Activated CD4-positive, alpha-beta T cell treated with anti-CD3 and anti-CD28 coated beads, Interleukin-2, amount 10 ng/mL, durations not matched to agents 24 days and 14 days (primary cell): Measurements from ENCODE around the gene IFIT2. TPM values are rescaled to one million over a fixed set of nuclear protein-coding genes. Genes with fewer than 3 reads are reported as not detected.
"Not testable (repeated sequence)": the region's sequence is repeated elsewhere in the genome, so short reads cannot be mapped to it uniquely, and the experiment has no call there.

ENCODE experiments used
- DNase-seq: peaks from one replicate; pipeline ENCODE4 v3.0.0; 2022
- H3K27ac Mint-ChIP-seq: one replicate; pipeline ENCODE4 v1.8.0; 2022; ENCODE audit warnings: mild to moderate bottlenecking, mixed read lengths
- H3K27me3 Mint-ChIP-seq: one replicate; pipeline ENCODE4 v1.8.0; 2022; ENCODE audit warnings: mixed read lengths
- H3K36me3 Mint-ChIP-seq: one replicate; pipeline ENCODE4 v1.8.0; 2022; ENCODE audit warnings: low read depth, mild to moderate bottlenecking, mixed read lengths
- H3K4me1 Mint-ChIP-seq: one replicate; pipeline ENCODE4 v1.8.0; 2021; ENCODE audit warnings: mixed read lengths
- H3K4me3 Mint-ChIP-seq: one replicate; pipeline ENCODE4 v1.8.0; 2022; ENCODE audit warnings: mild to moderate bottlenecking, moderate library complexity, mixed read lengths
- H3K9me3 Mint-ChIP-seq: one replicate; pipeline ENCODE4 v1.8.0; 2021; ENCODE audit warnings: mixed read lengths
- intact Hi-C: fragments of 100-400 bp; cut with micrococcal nuclease; formaldehyde crosslinking; loops from one replicate; pipeline ENCODE4 v1.15.1; 2023
- total RNA-seq: library from RNA; stranded (reverse); gene quantifications from 2 replicates; pipeline ENCODE4 v1.2.3, GENCODE V29; 2022

The IFIT2 gene
- total RNA-seq, 1 donor from 2014 or later = 0.40 TPM

DNA sequence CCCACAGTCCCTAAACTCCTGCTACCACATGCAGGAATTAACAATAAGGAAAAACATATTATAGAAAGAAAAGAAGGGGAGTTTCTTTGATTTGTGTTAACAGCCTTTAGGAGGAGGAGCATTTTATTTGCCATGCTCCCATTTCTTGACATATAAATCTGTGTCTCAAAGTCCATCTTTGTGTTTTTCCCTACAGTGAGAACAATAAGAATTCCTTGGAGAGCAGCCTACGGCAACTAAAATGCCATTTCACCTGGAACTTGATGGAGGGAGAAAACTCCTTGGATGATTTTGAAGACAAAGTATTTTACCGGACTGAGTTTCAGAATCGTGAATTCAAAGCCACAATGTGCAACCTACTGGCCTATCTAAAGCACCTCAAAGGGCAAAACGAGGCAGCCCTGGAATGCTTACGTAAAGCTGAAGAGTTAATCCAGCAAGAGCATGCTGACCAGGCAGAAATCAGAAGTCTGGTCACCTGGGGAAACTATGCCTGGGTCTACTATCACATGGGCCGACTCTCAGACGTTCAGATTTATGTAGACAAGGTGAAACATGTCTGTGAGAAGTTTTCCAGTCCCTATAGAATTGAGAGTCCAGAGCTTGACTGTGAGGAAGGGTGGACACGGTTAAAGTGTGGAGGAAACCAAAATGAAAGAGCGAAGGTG is 4.1 kb downstream of the IFIT2 start:
- H3K36me3 Mint-ChIP-seq = peaks cover 27% of the 10 kb centered on the region
- H3K4me1 Mint-ChIP-seq = peaks cover 33% of the 10 kb centered on the region
- H3K4me3 Mint-ChIP-seq = no peak overlapping the region
- intact Hi-C loops = no loop called here
- H3K27me3 Mint-ChIP-seq = peaks cover 7% of the 10 kb centered on the region
- no peaks in the 10 kb centered on the region for H3K9me3 Mint-ChIP-seq
- DNase-seq = no peak
- H3K27ac Mint-ChIP-seq = no peak overlapping the region

- DNase-seq = no peak
- no peaks in the 10 kb centered on the region for H3K9me3 Mint-ChIP-seq
- H3K36me3 Mint-ChIP-seq = peaks cover 27% of the 10 kb centered on the region
- no peak overlapping the region for H3K4me3 Mint-ChIP-seq
- peaks cover 25% of the 10 kb centered on the region for H3K4me1 Mint-ChIP-seq
- peaks cover 8% of the 10 kb centered on the region for H3K27me3 Mint-ChIP-seq
- intact Hi-C loops = no loop called here
- H3K27ac Mint-ChIP-seq = no peak overlapping the region
Observed at GRCh38 chr10:89306434-89307268, 4.8 kb downstream of the IFIT2 start.

DNA sequence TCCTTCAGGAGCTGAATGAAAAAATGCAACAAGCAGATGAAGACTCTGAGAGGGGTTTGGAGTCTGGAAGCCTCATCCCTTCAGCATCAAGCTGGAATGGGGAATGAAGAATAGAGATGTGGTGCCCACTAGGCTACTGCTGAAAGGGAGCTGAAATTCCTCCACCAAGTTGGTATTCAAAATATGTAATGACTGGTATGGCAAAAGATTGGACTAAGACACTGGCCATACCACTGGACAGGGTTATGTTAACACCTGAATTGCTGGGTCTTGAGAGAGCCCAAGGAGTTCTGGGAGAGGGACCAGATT is 5.4 kb downstream of the IFIT2 start:
- no peak for DNase-seq
- intact Hi-C loops = no loop called here
- Mint-ChIP-seq H3K27me3 (peaks cover 12% of the 10 kb centered on the region), H3K36me3 (peaks cover 27% of the 10 kb centered on the region), H3K4me3 (no peak overlapping the region), H3K27ac (no peak overlapping the region), H3K4me1 (peaks cover 21% of the 10 kb centered on the region), H3K9me3 (no peaks in the 10 kb centered on the region)

GRCh38 chr10:89308266-89308665 is 6.4 kb downstream of the IFIT2 start:
- Mint-ChIP-seq H3K36me3 (peaks cover 27% of the 10 kb centered on the region), H3K4me3 (no peak overlapping the region), H3K4me1 (peaks cover 10% of the 10 kb centered on the region), H3K27ac (no peak overlapping the region), H3K27me3 (peaks cover 13% of the 10 kb centered on the region), H3K9me3 (no peaks in the 10 kb centered on the region)
- intact Hi-C loops = no loop called here
- no peak for DNase-seq

- H3K9me3 Mint-ChIP-seq = no peaks in the 10 kb centered on the region
- peaks cover 15% of the 10 kb centered on the region for H3K27me3 Mint-ChIP-seq
- H3K27ac Mint-ChIP-seq = no peak overlapping the region
- H3K36me3 Mint-ChIP-seq = peaks cover 27% of the 10 kb centered on the region
- intact Hi-C loops = no loop called here
- peaks cover 7% of the 10 kb centered on the region for H3K4me1 Mint-ChIP-seq
- no peak overlapping the region for H3K4me3 Mint-ChIP-seq
- DNase-seq = no peak
Observed at GRCh38 chr10:89308736-89309135, 6.9 kb downstream of the IFIT2 start.

- intact Hi-C loops = no loop called here
- no peaks in the 10 kb centered on the region for H3K9me3 Mint-ChIP-seq
- no peak overlapping the region for H3K27ac Mint-ChIP-seq
- peaks cover 27% of the 10 kb centered on the region for H3K36me3 Mint-ChIP-seq
- peaks cover 2% of the 10 kb centered on the region for H3K4me1 Mint-ChIP-seq
- peaks cover 16% of the 10 kb centered on the region for H3K27me3 Mint-ChIP-seq
- no peak for DNase-seq
- no peak overlapping the region for H3K4me3 Mint-ChIP-seq
Observed at GRCh38 chr10:89309156-89310055, 7.6 kb downstream of the IFIT2 start.

GRCh38 chr10:89310056-89310893 is 8.4 kb downstream of the IFIT2 start:
- H3K9me3 Mint-ChIP-seq = no peaks in the 10 kb centered on the region
- intact Hi-C loops = no loop called here
- H3K36me3 Mint-ChIP-seq = peaks cover 27% of the 10 kb centered on the region
- DNase-seq = no peak
- H3K4me3 Mint-ChIP-seq = no peak overlapping the region
- H3K27me3 Mint-ChIP-seq = peaks cover 20% of the 10 kb centered on the region
- H3K27ac Mint-ChIP-seq = no peak overlapping the region
- H3K4me1 Mint-ChIP-seq = no peaks in the 10 kb centered on the region

DNA sequence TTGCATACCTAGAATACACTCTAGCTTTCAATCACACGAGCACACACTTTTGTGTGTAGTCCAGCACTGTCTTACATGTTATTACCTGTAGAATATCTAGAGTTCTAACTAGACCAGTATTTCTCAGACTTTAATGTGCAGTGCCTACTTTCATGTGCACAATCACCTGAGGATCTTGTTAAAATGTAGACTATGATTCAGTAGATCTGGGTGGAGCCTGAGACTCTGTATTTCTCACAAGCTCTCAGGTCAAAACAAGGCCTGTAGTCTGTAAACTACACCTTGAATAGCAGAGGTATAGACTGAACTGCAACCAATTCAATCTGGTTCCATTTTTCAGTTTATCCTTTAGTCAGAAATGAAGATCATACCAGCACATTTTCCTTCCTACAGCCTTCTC is 11.1 kb downstream of the IFIT2 start:
- Mint-ChIP-seq H3K27ac (no peak overlapping the region), H3K27me3 (peaks cover 37% of the 10 kb centered on the region), H3K4me1 (no peaks in the 10 kb centered on the region), H3K4me3 (no peak overlapping the region), H3K9me3 (peaks cover 6% of the 10 kb centered on the region), H3K36me3 (peaks cover 10% of the 10 kb centered on the region)
- intact Hi-C loops = no loop called here
- DNase-seq = no peak

GRCh38 chr10:89314676-89315075 is 12.8 kb downstream of the IFIT2 start:
- Mint-ChIP-seq H3K4me3 (no peak overlapping the region), H3K27ac (no peak overlapping the region), H3K4me1 (no peaks in the 10 kb centered on the region), H3K36me3 (peaks cover 4% of the 10 kb centered on the region), H3K27me3 (peaks cover 53% of the 10 kb centered on the region), H3K9me3 (peaks cover 18% of the 10 kb centered on the region)
- intact Hi-C loops = no loop called here
- DNase-seq = no peak

DNA sequence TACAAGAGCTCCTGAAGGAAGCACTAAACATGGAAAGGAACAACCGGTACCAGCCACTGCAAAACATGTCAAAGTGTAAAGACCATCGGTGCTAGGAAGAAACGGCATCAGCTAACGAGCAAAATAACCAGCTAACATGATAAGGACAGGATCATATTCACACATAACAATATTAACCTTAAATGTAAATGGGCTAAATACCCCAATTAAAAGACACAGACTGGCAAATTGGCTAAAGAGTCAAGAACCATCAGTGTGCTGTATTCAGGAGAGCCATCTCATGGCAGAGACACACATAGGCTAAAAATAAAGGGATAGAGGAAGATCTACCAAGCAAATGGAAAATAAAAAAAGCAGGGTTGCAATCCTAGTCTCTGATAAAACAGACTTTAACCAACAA is 16.2 kb downstream of the IFIT2 start:
- intact Hi-C loops, DNase-seq, H3K4me3 Mint-ChIP-seq, H3K27ac Mint-ChIP-seq, H3K4me1 Mint-ChIP-seq, H3K36me3 Mint-ChIP-seq: not testable (repeated sequence)
- Mint-ChIP-seq H3K9me3 (peaks cover 18% of the 10 kb centered on the region), H3K27me3 (peaks cover 63% of the 10 kb centered on the region)

DNA sequence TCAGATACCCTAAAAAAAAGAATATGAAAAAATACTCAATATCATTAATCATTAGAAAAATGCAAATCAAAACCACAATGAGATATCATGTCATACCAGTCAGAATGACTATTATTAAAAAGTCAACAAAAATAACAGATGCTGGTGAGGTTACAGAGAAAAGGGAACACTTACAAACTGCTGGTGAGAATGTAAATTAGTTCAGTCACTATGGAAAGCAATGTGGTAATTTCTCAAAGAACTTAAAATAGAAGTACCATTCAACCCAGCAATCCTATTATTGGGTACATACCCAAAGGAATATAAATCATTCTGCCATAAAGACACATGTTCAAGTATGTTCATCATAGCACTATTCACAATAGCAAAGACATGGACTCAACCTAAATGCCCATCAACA is 23.2 kb downstream of the IFIT2 start:
- peaks cover 30% of the 10 kb centered on the region for H3K4me1 Mint-ChIP-seq
- H3K4me3 Mint-ChIP-seq, H3K9me3 Mint-ChIP-seq, DNase-seq, H3K36me3 Mint-ChIP-seq, H3K27ac Mint-ChIP-seq, intact Hi-C loops: not testable (repeated sequence)
- peaks cover 32% of the 10 kb centered on the region for H3K27me3 Mint-ChIP-seq

- Mint-ChIP-seq H3K4me1 (peaks cover 37% of the 10 kb centered on the region), H3K27me3 (peaks cover 29% of the 10 kb centered on the region)
- DNase-seq, H3K4me3 Mint-ChIP-seq, H3K27ac Mint-ChIP-seq, H3K9me3 Mint-ChIP-seq, intact Hi-C loops, H3K36me3 Mint-ChIP-seq: not testable (repeated sequence)
Observed at GRCh38 chr10:89325856-89326255, 24.0 kb downstream of the IFIT2 start.

DNA sequence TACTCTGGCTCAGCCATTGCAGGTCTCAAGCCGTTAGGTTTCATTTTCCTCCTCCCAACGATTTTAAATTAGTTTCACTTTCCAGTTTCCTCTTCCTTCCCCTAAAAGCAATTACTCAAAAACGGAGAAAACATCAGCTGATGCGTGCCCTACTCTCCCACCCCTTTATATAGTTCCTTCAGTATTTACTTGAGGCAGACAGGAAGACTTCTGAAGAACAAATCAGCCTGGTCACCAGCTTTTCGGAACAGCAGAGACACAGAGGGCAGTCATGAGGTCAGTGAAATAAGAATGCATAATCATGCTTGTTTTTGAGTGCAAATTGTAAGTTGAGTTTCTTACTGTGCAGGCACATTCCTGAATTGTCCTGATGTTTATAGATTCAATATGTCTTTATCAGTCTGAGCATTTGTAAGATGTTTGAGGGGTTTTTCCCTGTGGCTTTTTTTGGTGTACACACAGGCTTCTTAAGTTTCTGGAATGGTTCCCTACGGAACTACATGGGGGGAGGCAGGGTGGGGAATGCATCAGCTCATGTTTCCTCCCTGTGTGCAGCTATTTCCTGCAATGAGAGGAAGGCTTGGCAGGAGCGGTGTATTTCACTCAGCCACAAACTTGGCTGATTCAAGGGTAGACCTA is 26.1 kb downstream of the IFIT2 start, which contains the start of gene IFIT3:
Gene IFIT3 (plus strand): TSS at position 195 of the 639 bp plus-strand sequence. CDS start 77 bp downstream, at position 272.
- peaks cover 53% of the 10 kb centered on the region for H3K4me1 Mint-ChIP-seq
- H3K9me3 Mint-ChIP-seq = peaks cover 5% of the 10 kb centered on the region
- H3K36me3 Mint-ChIP-seq = peaks cover 7% of the 10 kb centered on the region
- intact Hi-C loops = no loop called here
- peak within 1 kb of the TSS; percentile 84 for H3K4me3 Mint-ChIP-seq
- DNase-seq = peak; percentile 76
- peaks cover 21% of the 10 kb centered on the region for H3K27me3 Mint-ChIP-seq
- peak within 1 kb of the TSS; percentile 31 for H3K27ac Mint-ChIP-seq
